ENCODE data around the gene CLK3.

Gene CLK3

GRCh38 chr15:74578496-74578994 is 37.1 kb upstream of the CLK3 start:
- Histone ChIP-seq H3K4me1 (ENCODE audit: insufficient read depth, poor library complexity, severe bottlenecking) (peaks cover 8% of the 10 kb centered on the region), H3K4me3 (ENCODE audit: severe bottlenecking) (no peak overlapping the region), H3K27ac (ENCODE audit: poor library complexity, severe bottlenecking) (no peak overlapping the region), H3K9me3 (ENCODE audit: severe bottlenecking) (no peaks in the 10 kb centered on the region), H3K27me3 (ENCODE audit: insufficient read depth, poor library complexity, severe bottlenecking) (no peaks in the 10 kb centered on the region), H3K36me3 (ENCODE audit: low read depth) (peaks cover 72% of the 10 kb centered on the region)
- no peak for TF ChIP-seq CTCF (IDR thresholded peaks at IDR 0.05; ENCODE audit: poor library complexity, severe bottlenecking)
- no peak for ATAC-seq (ENCODE audit: low read depth)
- peak; percentile 14 for DNase-seq (ENCODE audit: low spot score)

DNA sequence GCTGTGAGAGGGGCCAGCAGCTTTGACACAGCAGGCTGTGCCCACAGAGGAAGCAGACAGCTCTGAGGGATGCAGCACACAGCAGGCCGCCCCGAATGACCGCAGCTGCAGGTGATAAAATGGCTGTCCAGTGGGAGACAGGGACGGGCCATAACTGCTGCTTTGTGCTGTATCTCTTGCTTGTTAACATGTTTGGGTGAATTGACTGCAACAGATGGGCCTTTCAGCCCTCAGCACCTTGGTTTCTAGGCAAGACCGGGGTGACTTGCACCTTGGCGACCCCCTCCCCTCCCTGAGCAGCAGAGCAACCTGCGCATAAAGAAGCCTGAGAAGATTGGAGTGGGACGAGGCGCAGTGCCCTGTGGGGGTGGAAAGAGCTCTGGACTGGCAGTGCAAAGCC is 36.6 kb upstream of the CLK3 start:
- ATAC-seq (ENCODE audit: low read depth) (no peak), DNase-seq (ENCODE audit: low spot score) (peak; percentile 61)
- Histone ChIP-seq H3K36me3 (ENCODE audit: low read depth) (peaks cover 67% of the 10 kb centered on the region), H3K4me3 (ENCODE audit: severe bottlenecking) (no peak overlapping the region), H3K9me3 (ENCODE audit: severe bottlenecking) (no peaks in the 10 kb centered on the region), H3K27me3 (ENCODE audit: insufficient read depth, poor library complexity, severe bottlenecking) (no peaks in the 10 kb centered on the region), H3K27ac (ENCODE audit: poor library complexity, severe bottlenecking) (no peak overlapping the region), H3K4me1 (ENCODE audit: insufficient read depth, poor library complexity, severe bottlenecking) (peaks cover 8% of the 10 kb centered on the region)
- TF ChIP-seq CTCF (IDR thresholded peaks at IDR 0.05; ENCODE audit: poor library complexity, severe bottlenecking) = no peak

DNA sequence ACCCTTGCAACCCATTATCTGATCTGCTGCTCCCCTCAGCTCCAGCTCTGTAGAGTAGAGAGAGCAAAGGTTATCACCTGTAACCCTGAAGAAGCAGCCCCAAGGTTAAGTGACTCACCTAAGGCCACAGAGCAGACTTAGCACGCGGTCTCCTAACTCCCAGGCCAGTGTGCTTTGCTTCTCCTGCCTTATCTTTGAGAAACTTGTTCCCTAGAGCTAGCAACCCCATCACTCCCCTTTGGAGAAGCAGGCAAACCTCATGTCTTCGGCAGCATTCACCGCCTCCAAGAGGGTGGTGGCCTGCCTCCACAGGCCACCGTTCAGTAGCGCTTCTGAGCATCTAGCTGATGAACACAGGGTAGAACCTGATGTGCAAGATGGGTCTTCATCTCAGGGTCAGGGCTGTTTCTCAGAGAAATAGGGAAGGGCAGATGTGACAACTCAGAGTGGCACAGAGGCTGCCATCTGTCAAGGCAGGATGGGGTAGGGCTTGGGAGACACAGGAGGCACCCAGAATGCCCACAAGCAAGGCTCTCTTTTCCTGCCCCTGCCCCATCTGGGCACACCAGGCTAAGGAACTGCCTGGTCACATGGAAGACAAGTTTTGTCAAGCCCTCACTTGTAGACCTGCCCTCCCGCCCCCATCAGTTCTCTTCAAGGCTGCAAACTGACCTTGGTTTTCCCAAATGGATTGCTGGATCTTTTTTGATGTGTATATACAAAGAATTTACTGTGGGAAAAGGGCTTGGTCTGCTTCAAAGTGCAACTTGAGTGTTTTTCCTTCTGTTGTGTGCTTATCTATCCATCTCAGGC is 34.9 kb upstream of the CLK3 start:
- Histone ChIP-seq H3K27ac (ENCODE audit: poor library complexity, severe bottlenecking) (no peak overlapping the region), H3K27me3 (ENCODE audit: insufficient read depth, poor library complexity, severe bottlenecking) (no peaks in the 10 kb centered on the region), H3K4me3 (ENCODE audit: severe bottlenecking) (no peak overlapping the region), H3K4me1 (ENCODE audit: insufficient read depth, poor library complexity, severe bottlenecking) (peaks cover 8% of the 10 kb centered on the region), H3K9me3 (ENCODE audit: severe bottlenecking) (no peaks in the 10 kb centered on the region), H3K36me3 (ENCODE audit: low read depth) (peaks cover 59% of the 10 kb centered on the region)
- DNase-seq (ENCODE audit: low spot score) (peak; percentile 57), ATAC-seq (ENCODE audit: low read depth) (peak; percentile 40; the same call in 2 of the 3 replicates)
- TF ChIP-seq CTCF (IDR thresholded peaks at IDR 0.05; ENCODE audit: poor library complexity, severe bottlenecking) = no peak

DNA sequence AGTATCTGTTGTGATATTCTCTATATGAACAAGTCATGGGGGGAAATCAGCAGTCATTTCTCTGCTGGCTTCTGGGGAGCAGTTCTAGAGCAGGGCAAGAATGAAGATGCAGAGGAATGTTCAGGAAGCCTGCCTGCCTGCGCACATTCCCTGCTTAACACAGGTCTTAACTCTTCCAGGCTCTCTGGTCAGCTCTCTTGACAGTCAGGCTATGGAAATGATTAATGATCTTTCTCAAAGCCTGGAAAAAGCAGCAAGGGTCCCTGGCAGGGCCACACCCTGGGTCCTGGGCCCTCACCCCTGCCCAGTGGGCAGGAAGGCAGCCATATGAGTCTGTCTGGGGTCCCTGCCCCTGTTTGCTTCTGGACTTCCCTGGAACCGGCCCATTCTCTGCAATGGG is 31.4 kb upstream of the CLK3 start:
- no peaks in the 10 kb centered on the region for H3K27me3 ChIP-seq (ENCODE audit: insufficient read depth, poor library complexity, severe bottlenecking)
- H3K4me1 ChIP-seq (ENCODE audit: insufficient read depth, poor library complexity, severe bottlenecking) = peaks cover 20% of the 10 kb centered on the region
- ATAC-seq (ENCODE audit: low read depth) (no peak), DNase-seq (ENCODE audit: low spot score) (peak; percentile 38)
- no peak overlapping the region for H3K4me3 ChIP-seq (ENCODE audit: severe bottlenecking)
- H3K27ac ChIP-seq (ENCODE audit: poor library complexity, severe bottlenecking) = no peak overlapping the region
- no peak for TF ChIP-seq CTCF (IDR thresholded peaks at IDR 0.05; ENCODE audit: poor library complexity, severe bottlenecking)
- no peaks in the 10 kb centered on the region for H3K9me3 ChIP-seq (ENCODE audit: severe bottlenecking)
- peaks cover 43% of the 10 kb centered on the region for H3K36me3 ChIP-seq (ENCODE audit: low read depth)

- peak; percentile 47 for DNase-seq (ENCODE audit: low spot score)
- no peaks in the 10 kb centered on the region for H3K27me3 ChIP-seq (ENCODE audit: insufficient read depth, poor library complexity, severe bottlenecking)
- ATAC-seq (ENCODE audit: low read depth) = no peak
- TF ChIP-seq CTCF (IDR thresholded peaks at IDR 0.05; ENCODE audit: poor library complexity, severe bottlenecking) = no peak
- H3K27ac ChIP-seq (ENCODE audit: poor library complexity, severe bottlenecking) = no peak overlapping the region
- peaks cover 43% of the 10 kb centered on the region for H3K36me3 ChIP-seq (ENCODE audit: low read depth)
- peaks cover 23% of the 10 kb centered on the region for H3K4me1 ChIP-seq (ENCODE audit: insufficient read depth, poor library complexity, severe bottlenecking)
- H3K4me3 ChIP-seq (ENCODE audit: severe bottlenecking) = no peak overlapping the region
- H3K9me3 ChIP-seq (ENCODE audit: severe bottlenecking) = no peaks in the 10 kb centered on the region
Measured at GRCh38 chr15:74584779-74585178, 30.9 kb upstream of the CLK3 start.
